ENCODE data around the gene DYNLT2.
"Not testable (repeated sequence)": the region's sequence is repeated elsewhere in the genome, so short reads cannot be mapped to it uniquely, and the experiment has no call there.

Gene DYNLT2

DNA sequence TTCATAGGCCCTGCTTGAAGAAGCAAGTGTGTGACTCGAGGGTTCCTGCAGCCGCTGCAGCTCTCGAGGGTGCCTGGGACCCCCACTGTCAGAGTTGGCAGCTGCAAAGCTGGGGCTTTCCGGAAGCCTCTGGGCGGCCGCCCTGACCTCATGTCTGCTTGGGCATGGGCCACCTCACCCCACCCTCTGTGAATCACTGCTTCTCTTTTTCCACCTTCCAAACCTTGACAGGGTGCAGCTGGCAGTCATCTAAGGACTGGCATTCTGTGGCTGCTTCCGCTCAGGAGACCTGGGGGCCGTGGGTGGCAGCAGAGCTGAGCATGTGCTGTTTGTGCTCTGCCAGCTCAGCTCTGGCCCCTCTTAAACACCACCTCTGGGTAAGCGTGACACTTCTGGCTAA lies 32.0 kb upstream of the DYNLT2 start:
- DNase-seq = no peak

DNA sequence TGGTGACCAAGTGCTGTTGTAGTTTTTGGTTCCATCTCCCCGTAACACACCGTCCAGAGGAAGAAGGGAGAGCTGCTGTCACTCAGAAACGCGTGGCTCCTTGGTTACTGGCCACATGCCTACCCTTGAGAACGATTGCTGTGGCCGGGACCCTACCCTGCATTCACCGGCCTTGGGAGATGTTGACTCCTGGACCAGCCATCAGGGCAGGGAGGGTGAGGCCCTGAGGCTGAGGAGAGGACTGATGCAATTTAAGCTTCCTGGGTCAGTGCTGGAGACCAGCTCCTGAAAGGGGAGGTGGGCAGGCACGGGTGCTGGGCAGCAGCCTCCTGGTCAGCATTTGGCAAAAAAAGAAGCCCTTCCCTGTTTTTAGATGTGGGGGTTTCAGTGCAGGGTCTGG lies 31.6 kb upstream of the DYNLT2 start:
- DNase-seq = no peak

DNA sequence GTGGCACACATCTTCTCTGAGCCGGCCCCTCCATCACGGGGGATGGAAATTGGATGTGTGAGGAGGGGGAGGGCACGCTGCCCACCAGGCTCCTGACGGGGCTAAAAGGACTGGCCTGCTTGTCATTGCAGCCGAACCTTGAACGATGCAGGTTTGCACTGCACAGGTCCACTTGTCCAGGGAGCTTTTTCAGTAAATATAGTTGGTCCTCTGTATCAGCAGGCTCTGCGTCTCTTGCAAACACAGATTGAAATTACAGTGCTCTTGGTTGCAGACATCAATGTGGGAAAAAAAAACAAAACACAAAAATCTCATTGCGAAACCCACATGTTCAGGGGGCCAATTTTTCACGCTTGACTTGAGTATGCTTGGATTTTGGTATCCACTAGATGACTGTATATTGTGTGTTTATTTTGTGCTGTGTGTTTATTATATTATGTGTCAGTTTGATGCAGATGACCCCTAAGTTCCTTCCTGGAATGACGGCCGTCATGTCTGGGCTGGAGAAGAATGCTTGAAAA lies 29.3 kb upstream of the DYNLT2 start:
- no peak for DNase-seq

DNA sequence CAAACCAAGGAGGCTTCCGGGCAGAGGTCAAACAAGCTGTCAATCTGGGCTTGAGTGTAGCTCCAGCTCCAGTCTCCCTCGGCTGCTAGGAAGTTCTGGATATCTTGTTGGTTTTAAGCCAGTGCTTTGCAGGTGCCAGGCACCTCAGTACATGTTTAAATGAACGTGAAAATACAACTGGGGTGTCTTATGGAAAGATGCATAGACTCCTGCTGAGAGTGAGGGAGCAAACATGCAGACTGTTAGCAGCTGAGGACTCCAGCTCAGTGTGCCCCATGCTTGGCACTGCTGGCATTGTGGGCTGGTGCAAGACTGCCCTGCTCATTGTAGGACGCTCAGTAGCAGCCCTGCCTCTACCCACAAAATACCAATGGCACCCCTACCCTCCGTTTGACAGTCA lies 28.5 kb upstream of the DYNLT2 start:
- DNase-seq = no peak

DNA sequence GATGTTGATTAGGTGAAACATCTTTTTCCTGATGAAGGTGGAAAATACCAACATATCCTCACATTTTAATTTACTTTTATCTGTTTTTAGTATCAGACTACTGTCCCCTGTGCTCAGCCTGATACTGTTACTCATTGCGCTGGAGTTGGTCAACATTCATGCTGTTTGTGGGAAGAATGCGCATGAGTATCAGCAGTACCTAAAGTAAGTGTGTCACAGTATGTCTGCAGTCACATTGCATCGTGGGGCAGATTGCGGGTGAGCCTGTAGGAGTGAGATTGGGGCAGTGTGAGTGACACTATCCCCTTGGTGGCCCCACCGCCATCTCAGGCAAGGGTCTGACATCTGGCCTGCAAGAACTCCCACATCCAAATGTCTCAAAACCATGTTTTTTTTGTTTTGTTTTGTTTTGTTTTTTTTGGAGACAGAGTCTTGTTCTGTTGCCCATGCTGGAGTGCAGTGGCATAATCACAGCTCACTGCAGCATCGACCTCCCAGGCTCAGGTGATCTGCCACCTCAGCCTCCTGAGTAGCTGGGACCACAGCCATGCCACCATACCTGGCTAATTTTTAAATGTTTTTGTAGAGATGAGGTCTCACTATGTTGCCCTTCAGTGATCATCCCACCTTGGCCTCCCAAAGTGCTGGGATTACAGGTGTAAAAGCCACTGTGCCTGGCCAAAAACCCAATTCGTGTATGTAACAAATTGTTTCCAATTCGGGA lies 27.9 kb upstream of the DYNLT2 start:
- no peak for DNase-seq

DNA sequence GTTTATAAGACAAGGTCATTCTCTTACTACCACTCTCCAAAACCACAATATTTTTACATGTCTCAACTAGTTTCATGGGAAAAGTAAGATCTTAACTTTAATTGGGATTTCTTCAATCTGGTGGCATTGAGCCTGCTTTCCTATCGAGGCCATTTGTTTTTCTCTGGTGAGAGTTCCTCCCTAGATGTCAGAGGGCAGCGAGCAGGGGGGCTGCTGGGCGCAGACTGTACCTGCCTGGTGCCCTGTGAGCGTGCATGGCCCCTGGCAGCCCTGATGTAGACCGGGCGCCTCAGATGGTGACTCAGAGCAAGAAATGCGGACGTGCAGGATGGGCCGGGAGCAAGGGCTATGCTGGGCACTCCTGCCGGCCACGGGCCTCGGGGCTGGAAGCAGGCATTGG lies 27.3 kb upstream of the DYNLT2 start:
- no peak for DNase-seq

DNA sequence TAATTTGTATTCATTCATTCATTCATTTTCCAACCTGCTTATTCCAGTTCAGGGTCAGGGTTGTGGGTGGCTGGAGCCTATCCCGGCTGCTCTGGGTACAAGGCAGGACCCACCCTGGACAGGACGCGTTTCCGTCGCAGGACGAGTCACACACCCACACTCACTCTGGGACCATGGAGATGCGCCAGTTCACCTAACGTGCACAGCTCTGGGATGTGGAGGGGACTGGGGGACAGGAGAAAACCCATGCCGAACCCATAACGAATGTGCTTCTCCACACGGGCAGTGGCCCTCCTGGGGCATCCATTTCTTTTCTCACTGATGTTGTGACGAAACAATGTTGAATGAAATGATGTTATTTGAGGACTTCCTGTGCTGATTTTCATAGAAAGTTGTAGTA lies 26.5 kb upstream of the DYNLT2 start:
- DNase-seq = no peak

DNA sequence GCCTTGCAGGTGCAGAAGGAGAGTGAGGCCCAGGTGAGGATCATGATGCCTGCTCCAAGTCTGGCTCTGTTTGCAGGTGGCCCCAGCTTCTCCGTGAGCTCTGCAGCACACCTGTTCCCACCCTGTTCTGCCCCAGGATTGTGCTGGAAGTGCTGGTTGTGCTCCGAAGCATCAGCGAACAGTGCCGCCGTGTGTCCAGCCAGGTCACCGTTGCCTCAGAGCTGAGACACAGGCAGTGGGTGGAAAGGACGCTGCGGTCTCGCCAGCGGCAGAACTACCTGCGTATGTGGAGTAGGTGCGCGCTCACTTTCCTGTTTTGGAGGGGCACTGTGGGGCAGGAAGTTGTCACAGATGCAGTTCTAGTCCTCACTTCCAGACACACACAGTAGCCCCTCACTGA lies 25.0 kb upstream of the DYNLT2 start:
- DNase-seq = no peak

DNA sequence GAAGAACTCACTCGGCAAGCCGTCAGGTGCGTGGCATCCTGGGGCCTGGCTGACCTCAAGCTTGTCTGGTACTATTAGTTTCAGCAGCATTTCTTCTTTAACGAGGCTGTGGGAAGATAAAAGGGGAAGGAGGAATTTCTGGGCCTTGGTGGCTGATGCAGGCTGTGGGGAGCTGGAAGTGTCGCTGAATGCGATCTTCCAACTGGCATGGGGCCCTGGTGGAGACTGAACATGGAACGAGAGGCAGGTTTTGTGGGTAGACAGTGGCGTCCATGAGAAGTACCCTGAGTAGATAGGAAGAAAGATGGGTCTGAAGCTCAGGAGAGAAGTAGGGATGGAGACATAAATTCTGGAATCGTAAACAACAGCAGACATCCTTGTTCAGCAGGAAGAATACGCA lies 23.9 kb upstream of the DYNLT2 start:
- DNase-seq = no peak

DNA sequence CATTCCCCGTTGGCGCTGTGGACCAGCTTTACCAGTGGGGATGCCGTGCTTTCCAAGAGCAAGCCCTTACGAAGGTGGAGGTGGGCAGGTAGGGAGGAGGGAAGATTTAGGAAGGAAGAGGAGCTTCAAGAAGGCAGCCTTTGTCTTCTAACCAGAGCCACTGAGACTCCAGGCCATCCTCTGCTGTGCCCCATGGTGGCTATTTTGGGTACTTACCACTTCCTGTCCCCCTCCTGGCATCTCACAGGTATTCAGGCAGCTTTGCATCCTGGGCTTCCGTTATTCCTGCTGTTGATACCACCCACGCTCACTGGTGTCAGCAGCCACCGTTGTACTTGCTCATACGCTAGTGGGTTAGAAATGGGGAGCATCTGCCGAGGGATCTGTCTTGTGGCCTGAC lies 23.0 kb upstream of the DYNLT2 start:
- DNase-seq = no peak

DNA sequence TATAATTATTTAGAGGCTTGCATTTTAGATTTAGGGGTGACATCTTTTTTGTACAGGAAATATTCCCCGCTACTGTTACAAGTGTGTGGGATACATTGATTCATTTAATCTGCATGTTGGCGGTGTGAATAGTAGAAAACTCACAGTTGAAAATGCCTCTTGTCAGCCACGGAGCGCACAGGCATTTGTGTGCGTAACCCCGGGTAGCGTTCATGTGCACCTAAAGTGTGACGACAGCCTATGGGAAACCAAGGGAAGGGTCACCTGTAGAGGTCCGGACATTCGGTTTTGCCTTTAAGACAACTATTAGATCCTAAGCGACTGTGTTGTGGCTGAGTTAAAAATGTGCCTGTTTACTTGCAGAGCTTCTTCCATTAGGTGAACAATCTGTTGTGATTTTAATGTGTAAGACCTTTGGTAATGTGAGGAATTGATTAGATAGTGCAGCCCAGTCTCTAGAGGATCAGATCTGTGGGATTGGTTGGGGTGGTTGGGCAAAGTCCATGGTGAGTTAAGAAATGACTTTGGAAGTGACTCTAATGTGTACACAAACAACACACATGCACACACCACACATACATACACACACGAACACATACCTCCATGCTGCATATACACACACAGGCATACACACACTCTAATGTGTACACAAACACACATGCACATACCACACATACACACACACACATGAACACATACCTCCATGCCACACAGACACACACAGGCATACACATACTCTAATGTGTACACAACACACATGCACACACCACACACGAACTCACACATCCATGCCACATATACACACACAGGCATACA lies 15.8 kb upstream of the DYNLT2 start:
- DNase-seq = no peak

DNA sequence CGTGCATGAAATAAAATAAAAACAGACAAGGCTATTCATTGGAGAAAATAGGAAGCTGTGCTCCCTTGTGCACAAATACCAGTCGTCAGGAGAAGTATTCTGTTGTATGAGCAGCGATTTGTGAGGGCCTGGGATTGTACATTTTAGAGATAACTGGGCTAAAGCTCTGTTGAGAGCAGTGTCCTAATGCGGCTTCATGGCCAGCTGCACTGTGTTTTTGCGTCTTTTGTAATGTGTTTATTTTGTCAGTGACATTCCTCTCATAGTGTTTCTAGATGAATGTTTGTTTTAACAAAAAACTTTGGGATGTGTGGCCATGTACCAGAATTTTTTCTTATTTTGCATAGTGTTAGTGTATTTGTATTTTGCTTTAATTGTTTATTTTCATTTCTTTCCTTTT lies 14.9 kb upstream of the DYNLT2 start:
- DNase-seq = no peak

DNA sequence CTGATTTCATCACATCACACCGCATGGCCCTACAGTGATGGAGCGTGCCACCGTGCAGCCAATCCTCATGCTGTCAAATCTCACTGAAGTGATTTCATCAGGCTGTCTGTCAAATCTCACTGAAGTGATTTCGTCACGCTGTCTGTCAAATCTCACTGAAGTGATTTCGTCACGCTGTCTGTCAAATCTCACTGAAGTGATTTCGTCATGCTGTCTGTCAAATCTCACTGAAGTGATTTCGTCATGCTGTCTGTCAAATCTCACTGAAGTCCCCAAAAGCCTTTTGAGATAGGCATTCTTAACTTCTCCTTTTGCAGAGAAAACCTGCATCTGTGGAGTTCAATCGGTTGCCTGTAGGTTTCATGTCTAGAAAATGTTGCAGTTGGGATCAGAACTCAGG lies 14.4 kb upstream of the DYNLT2 start:
- DNase-seq = not testable (repeated sequence)

DNA sequence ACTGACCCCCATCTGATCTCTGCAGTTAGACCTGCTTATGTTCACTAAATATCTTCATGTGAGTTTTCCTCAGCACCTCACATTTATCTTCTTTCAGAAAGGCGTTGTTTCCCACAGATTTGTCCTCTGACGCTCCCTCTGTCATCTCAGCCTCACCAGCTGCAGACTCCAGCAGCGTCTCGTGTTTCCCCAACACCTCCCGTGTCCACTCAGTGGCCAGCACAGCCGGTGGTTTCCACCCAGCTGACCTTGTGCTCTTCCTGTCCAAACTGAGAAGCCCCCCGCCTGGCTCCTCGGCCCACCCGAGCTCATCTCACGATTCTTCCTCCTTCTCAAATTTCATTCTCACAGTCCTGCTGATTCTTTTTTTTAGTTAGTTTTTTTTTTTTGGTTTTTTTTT lies 12.5 kb upstream of the DYNLT2 start:
- DNase-seq = no peak

DNA sequence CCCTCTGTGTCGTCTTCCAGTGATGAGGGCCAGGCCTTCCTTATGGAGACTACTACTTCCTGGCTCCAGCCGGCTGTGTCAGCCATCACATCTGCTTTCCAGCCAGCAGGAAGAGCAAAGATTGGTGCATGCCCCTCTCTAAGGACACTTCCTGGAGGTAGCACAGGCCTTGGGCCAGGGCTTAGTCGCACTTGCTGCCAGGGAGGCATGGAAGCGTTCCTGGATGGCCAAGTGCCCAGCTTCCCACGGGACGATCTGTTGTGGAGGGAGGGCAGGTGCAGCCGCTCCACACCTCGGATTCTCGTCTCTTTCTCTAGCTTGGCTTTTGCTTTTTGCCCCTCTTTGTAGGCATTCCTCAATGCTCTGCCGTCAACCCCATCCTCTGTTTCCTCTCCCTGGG lies 11.9 kb upstream of the DYNLT2 start:
- DNase-seq = no peak

DNA sequence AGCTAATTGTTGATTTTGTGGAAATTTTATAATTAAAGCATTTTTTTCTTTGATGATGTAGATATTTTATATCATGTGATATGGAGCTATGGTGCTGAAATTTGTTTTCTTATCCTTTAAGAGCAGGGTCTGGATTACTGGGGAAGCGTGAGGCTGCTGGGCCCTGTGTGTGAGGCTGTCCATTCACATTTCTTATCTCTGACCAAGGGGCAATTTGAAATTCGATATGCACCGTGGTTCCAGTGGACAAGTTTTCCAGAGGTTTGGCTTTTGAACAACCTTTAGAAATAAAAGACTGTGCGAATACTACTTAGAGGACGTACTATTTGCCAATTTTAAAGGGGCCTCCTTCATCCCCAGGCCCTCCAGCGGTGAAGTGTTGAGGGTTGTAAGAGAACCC lies 3.8 kb upstream of the DYNLT2 start:
- no peak for DNase-seq

DNA sequence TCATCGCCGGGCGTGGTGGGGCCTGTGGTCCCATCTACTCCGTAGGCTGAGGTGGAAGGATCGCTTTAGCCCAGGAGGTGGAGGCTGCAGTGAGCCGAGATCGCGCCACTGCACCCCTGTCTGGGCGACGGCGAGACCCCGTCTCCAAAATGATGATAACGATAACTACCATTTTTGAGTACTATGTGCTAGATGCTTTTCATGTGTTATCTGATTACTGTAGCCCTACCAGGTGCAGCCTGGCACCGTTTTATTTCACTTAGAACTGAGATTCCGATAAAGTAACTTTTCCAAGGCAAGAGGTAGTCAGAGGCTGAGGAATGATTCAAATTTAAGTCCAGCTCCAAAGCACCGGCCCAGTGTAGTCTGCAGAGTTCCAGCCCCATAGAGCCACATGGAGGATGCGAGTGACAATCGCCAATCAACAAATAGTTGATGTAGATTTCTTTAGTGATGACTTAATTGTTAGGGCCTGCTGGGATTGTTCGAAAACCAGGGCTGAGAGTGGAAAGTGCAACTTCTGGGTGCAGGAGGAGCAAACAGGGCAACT lies 777 bp upstream of the DYNLT2 start:
- peak; percentile 3 for DNase-seq

DNA sequence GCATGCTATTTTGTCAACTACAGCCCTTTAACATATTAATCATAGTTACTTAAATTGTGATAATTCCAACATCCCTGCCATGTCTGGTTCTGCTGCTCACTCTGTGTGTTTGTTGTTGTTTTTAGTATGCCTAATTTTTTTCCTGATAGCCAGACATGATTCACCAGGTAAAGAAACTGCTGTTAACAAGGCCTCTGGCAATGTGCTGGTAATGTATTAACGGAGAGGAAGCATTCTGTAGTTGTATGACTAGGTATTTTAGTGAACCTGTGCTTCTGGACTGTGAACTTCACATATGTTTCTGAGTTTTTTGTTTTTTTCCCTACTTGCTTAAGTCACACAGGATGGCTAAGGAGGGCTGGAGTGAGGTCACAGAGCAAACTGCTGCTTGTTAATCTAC lies 4.8 kb downstream of the DYNLT2 start:
- DNase-seq = no peak

DNA sequence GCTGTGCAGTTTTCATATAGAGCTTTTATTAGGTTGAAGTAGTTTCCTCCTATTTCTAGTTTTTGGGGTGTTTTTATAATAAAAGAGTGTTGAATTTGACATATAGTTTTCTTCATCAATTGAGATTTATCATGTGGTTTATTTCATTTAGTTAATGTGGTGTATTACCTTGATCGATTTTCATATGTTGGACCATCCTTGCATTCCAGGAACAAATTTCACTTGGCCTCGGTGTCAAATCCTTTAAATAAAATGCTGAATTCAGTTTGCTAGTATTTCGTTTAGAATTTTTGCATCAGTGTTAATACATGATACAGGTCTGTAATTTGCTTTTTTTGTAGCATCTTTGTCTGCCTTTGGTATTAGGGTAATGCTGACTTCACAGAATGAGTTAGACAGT lies 6.0 kb downstream of the DYNLT2 start:
- DNase-seq = no peak

DNA sequence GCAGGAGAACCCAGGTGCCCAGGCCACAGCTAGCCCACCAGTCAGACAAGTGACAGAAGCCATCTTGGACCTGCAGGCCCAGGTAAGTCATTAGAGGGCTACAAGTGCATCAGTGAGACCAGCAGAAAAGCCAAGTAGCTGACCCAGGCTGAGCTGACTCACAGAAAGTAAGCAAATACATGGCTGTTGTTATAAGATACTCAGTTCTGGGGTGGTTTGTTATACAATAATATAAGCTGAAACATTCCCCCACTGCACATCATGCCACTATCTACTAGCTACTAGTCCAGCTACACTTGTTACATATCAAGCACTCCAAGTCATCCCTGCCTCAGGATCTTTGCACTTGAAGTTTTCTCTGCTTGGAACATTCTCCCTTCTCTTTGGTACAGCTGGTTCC lies 10.0 kb downstream of the DYNLT2 start:
- no peak for DNase-seq

DNA sequence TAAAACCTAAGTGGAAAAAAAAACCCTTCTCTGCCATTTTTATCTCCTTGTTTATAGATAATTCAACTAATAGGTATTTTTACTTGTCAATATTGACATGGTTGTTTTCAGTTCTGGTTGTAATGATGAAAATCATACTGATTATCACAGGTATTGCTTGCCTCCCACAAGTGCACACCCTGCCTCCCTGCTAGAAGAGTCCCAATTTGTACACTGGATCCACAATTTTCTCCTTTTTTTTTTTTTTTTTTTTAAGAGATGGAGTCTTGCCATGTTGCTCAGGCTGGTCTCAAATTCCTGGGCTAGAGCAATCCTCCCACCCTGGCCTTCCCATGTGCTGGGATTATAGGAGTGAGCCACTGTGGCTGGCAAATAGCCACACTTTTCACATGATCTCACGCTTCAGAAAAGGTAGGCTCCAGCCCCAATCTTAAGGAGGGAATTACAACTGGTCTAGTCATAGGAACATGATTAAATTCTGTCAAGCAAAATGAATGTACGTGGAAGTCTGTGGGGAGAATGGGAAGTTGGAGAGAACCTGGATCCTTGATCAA lies 12.3 kb downstream of the DYNLT2 start:
- no peak for DNase-seq

DNA sequence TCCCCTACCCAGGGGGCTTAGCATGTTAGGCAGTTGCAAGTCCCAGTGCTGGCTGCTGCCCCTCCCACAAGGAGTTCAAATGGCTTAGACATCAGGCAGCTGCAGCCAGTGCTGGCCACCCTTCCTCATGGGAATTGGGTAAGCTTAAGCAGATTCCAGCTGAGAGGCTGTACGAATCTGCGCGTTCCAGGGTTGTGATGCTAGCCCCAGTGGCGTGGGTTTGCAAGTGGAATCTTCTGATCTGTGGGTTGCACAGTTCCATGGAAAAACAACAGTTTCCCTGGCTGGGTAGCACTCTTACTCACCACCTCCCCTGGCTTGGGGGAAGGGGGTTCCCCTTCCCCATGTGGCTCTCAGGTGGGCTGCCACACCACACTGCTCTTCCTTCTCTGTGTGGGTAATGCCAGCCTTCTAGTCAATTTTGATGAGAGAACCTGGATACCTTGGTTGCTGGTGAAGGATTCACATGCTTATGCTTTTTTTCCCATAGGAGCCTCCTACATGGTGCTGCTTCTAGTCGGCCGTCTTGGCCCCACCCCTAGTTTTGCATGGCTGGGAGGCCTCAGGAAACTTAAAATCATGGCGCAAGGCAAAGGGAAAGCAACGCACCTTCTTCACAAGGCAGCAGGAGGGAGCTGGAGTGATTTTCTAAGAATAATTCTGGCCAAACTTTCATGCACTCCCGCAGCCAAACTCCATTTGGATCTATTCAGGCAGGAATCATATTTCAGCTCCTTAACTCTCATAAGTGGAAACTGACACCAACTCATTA lies 13.0 kb downstream of the DYNLT2 start:
- DNase-seq = peak; percentile 24

DNA sequence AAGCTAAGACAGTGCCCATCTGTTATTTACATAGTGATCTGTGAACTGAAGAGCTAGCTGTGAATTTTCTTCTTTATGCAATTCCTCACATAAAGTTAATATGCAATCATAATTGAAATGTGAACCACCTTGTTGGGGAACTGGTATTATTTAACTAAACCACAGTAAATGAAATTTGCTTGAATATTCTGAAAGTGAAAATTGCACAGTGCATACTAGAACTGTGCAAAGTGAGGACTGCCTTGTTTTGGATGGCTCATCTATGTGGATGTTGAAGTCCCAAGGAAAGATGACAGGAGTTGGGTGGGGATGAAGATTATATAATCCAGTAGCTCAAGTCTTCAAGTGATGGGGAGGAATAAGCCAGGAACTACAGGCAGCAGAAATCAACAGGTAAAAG lies 21.4 kb downstream of the DYNLT2 start:
- DNase-seq = no peak

All from fibroblast of skin of back (primary cell).